Lower leg skin (tissue), 4 donors: ENCODE measurements around the gene ORC3. TPM values are rescaled to one million over a fixed set of nuclear protein-coding genes. Genes with fewer than 3 reads are reported as not detected.
"Not testable (repeated sequence)": the region's sequence is repeated elsewhere in the genome, so short reads cannot be mapped to it uniquely, and the experiment has no call there.

Source experiments
- DNase-seq, 2 donors: peaks; one replicate each; pipeline ENCODE4 v3.0.0-alpha.2; 2019; ENCODE audit warnings: low spot score in 2 of 2
- H3K4me3 ChIP-seq: fragments of 200-600 bp; sonication (generic); 2 replicates; pipeline ENCODE4 v1.5.1; 2017; ENCODE audit warnings: mild to moderate bottlenecking, low read depth; ENCODE audit not compliant: poor library complexity, severe bottlenecking
- CTCF ChIP-seq, 3 donors: fragments of 450-650 bp; IDR thresholded peaks; one replicate each; pipeline ENCODE4 v1.5.1; 2016; ENCODE audit warnings: antibody characterized with exemption in 3 of 3, mild to moderate bottlenecking in 3 of 3, moderate library complexity in 2 of 3
- POLR2A ChIP-seq, 2 donors: fragments of 450-650 bp; IDR thresholded peaks; one replicate each; pipeline ENCODE4 v1.6.1; 2016 to 2017; ENCODE audit warnings: antibody characterized with exemption in 2 of 2, mild to moderate bottlenecking in 1 of 2, moderate library complexity in 1 of 2
- WGBS, 2 donors: methylation state at CpG; one replicate each; pipeline ENCODE4 v1.1.5; 2018; 5-methylcytosine and 5-hydroxymethylcytosine counted together
- intact Hi-C: fragments of 100-400 bp; cut with DNase I; formaldehyde crosslinking; loops from one replicate; pipeline ENCODE4 v1.15.0; 2023; ENCODE audit warnings: low total_unique reads
- total RNA-seq, 4 donors: library from RNA; depleted of rRNA; stranded (reverse); fragments of >200 nt; gene quantifications; one replicate each; pipeline ENCODE4 v1.1.0, GENCODE V29; 2016

The ORC3 gene
- total RNA-seq, 4 donors from 2014 or later, result 9.9 to 19.1 (median 12.7) TPM

- H3K4me3 ChIP-seq, result no peak overlapping the region
- intact Hi-C loops, result no loop called here
- no peak for DNase-seq
- TF ChIP-seq CTCF (IDR thresholded peaks at IDR 0.05) (no peak), POLR2A (IDR thresholded peaks at IDR 0.05) (no peak)
Observed at GRCh38 chr6:87682310-87682709, 92.4 kb downstream of the ORC3 start.

GRCh38 chr6:87683890-87684289 is 94.0 kb downstream of the ORC3 start:
- intact Hi-C loops, result no loop called here
- H3K4me3 ChIP-seq, result no peak overlapping the region
- no peak for DNase-seq
- TF ChIP-seq CTCF (IDR thresholded peaks at IDR 0.05), result no peak
- TF ChIP-seq POLR2A (IDR thresholded peaks at IDR 0.05), result no peak
- 75 to 94% methylated on average over 3 of the region's 3 CpGs for WGBS, 2 donors

GRCh38 chr6:87684895-87685654 is 95.1 kb downstream of the ORC3 start:
- H3K4me3 ChIP-seq, result no peak overlapping the region
- no peak for TF ChIP-seq CTCF (IDR thresholded peaks at IDR 0.05)
- TF ChIP-seq POLR2A (IDR thresholded peaks at IDR 0.05), result no peak
- no peak for DNase-seq
- WGBS, 2 donors, result 90 to 100% methylated on average over 1 of the region's 1 CpG
- intact Hi-C loops, result no loop called here

GRCh38 chr6:87686636-87687205 is 96.8 kb downstream of the ORC3 start:
- H3K4me3 ChIP-seq, intact Hi-C loops, DNase-seq: not testable (repeated sequence)
- 89 to 93% methylated on average over 11 of the region's 11 CpGs for WGBS, 2 donors

GRCh38 chr6:87687296-87687695 is 97.4 kb downstream of the ORC3 start:
- H3K4me3 ChIP-seq, result no peak overlapping the region
- DNase-seq, result no peak
- 69 to 70% methylated on average over 3 of the region's 3 CpGs for WGBS, 2 donors
- intact Hi-C loops, result no loop called here
- TF ChIP-seq CTCF (IDR thresholded peaks at IDR 0.05) (no peak), POLR2A (IDR thresholded peaks at IDR 0.05) (no peak)

- WGBS, 2 donors, result 90 to 94% methylated on average over 9 of the region's 9 CpGs
- intact Hi-C loops, H3K4me3 ChIP-seq, DNase-seq: not testable (repeated sequence)
Observed at GRCh38 chr6:87687893-87688292, 98.0 kb downstream of the ORC3 start.

GRCh38 chr6:87690441-87690840 is 100.5 kb downstream of the ORC3 start:
- DNase-seq, result no peak
- no peak overlapping the region for H3K4me3 ChIP-seq
- intact Hi-C loops, result no loop called here
- no peak for TF ChIP-seq POLR2A (IDR thresholded peaks at IDR 0.05)
- TF ChIP-seq CTCF (IDR thresholded peaks at IDR 0.05), result no peak
- WGBS, 2 donors, result 92 to 93% methylated on average over 3 of the region's 3 CpGs
